NCI-H1105 (cell line): ENCODE results near the gene DDX54.
"Not testable (repeated sequence)": the region's sequence is repeated elsewhere in the genome, so short reads cannot be mapped to it uniquely, and the experiment has no call there.

Experiments used
- DNase-seq: peaks from one replicate; lab custom pipeline; 2025; lab: John Stamatoyannopoulos, UW

The DDX54 gene

GRCh38 chr12:113216027-113216426 lies 30.7 kb upstream of the DDX54 start:
- DNase-seq, result no peak

DNA sequence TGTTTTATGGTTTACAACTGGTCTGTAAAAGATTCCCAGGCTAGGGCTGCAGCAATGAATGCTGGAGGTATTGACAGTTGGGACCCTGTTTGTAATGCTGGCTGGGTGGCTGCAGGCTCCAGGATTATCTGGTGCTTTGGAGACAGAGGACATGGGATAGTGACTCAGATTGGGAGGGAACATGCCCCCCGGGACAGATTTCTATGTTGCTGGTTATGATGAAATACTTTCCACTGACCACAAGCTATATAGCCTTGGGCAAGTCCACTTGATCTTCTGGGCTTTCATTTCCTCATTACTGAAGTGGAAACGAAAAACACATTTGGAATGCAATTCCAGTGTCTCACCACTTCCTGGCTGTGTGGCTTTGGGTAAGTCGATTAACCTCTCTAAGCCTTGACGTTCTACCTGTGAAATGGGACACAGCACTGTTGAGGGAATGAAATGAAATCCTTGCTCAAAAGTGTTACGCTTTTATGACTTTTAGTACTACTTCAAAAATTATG lies 29.7 kb upstream of the DDX54 start:
- DNase-seq, result no peak

- DNase-seq, result no peak
Observed at GRCh38 chr12:113211160-113211559, 25.9 kb upstream of the DDX54 start.

GRCh38 chr12:113208041-113208934 lies 23.0 kb upstream of the DDX54 start:
- no peak for DNase-seq

DNA sequence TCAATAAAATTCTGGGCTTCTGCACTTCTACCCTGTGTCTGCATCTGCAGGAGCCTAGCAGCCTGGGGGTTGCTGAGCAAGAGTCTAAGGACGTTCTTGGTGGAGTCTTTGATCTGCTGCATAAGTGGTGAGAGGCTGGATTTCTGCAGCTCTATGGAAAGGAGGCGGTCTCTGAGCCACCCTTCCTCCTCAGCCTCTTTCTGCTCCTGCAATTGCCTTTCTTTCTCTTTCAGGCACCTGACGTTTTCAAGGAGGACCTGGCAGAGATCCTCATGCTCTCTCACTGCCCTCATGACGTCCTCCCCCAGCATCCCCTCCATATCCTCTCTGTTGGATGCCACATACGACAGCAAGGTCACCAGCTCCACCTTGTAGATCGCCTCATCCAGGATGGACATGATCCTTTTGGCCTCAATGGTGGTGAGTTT lies 22.3 kb upstream of the DDX54 start:
- DNase-seq, result no peak

DNA sequence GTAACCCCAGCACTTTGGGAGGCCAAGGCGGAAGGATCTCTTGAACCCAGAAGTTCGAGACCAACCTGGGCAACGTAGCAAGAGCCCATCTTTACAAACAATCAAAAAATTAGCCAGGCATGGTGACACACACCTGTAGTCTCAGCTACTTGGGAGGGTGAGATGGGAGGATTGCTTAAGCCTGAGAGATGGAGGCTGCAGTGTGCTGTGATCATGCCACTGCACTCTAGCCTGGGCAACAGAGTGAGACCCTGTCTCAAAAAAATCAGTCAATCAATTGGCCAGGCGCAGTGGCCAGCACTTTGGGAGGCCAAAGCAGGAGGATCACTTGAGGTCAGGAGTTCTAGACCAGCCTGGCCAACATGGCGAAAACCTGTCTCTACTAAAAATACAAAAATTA lies 21.5 kb upstream of the DDX54 start:
- DNase-seq, result not testable (repeated sequence)

- DNase-seq, result no peak
Observed at GRCh38 chr12:113204804-113205203, 19.5 kb upstream of the DDX54 start.

DNA sequence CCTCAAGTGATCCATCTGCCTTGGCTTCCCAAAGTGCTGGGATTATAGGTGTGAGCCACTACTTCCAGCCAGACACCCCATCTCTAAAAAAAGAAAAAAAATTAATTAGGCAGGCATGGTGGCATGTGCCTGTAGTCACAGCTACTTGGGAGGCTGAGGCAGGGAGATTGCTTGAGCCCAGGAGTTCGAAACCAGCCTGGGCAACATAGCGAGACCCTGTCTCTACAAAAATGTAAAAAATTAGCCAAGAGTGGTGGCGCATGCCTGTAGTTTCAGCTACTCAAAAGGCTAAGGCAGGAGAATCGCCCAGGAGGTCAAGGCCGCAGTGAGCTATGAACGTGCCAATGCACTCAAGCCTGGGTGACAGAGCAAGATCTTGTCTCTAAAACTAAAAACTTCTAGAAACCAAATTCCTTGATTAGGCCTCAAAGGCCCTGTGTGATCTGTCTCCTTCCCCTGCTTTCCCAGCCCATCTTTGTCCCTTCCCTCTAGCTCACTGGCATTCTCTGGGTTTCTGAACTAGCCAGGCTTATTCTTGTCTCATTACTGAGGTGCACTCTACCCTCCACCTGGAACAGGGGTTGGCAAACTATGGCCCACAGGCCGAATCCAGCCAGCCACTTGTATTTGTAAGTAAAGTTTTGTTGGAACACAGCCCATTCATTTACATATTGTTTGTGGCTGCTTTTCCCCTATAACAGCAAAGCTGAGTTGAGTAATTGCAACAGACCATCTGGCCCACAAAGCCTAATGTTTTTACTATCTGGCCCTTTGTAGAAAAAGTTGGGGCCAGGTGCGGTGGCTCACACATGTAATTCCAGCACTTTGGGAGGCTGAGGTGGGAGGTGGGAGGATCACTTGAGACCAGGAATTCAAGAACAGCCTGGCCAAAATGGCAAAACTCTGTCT lies 18.8 kb upstream of the DDX54 start:
- DNase-seq, result no peak

- DNase-seq, result no peak
Observed at GRCh38 chr12:113202300-113203075, 17.2 kb upstream of the DDX54 start.

DNA sequence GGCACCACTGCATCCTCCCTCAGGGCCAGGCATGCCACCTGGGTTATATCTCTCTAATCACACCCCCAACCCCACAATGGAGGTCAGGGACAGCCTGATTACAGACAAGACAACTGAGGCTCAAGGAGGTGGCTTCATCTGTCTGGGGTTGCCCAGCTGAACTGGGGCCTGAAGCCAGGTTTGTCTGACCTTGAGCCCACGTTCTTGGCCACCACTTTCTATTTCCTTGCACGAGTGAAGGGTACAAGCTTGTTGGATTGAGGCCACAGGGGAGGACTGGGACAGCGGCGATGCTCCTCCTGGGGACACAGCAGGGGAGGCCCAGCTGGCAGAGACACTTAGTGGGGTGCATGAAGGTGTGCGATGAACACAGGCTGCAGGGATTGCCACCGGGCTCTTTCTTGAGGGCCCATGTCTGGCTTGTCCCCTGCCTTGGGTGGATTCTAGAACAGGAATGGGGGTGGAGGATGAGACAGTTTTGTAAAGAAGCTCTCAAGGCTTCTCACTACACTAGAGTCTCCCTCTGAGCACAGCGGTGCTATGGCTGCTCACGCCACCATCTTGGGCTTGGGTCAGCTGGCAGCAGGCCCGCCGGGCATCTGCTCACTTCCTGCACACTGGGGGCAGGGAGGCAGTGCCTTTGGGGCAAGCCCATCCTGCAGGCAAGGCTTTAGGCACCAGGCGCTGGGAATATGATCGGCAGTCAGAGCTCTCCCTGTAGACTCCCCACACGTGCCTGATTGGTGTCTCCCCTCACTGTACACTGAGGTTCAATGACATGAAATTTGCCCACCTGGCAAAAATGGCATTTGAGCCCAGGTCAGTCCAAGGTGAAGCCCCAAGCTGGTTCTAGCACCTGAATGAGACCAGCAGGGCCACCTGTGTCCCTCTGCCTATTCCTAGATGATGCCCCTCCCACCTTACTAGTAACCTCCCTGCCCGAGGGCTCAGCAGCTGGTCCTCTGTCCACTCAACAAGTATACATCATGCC lies 16.2 kb upstream of the DDX54 start:
- no peak for DNase-seq

DNA sequence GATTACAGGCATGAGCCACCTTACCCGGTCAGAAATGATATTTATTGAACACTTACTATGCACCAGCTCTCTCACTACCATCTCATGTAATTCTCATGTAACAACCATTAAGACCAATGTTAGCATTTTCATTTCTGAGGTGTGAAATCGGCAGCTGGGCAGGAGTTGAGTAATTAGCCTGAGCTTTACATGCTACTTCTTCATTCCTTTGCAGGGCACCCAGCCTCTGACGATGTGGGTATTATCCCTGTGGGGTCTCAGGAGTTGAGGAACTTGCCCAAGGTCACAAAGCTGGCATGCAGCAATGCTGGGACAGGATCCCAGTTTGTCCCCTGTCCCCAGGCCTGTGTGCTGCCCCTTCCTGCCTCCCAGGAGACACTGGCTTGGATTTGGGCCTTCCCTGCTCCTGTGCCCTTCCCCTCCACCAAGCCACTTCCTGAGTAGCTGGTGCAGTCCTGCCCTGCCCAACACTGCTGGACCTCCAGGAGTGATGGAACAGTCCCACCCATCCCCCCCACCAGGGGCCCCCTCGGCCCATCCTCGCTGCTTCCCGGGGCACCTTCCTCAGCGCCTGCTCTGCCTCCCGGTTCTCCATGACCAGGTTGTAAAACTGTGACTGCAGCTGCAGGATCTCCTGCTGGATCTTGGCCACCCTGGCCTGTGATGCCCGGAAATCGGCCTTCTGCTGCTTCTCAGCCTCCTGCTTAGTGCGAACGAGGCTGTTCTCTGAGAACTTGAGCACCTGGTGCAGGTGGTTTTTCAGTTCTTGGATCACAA lies 14.9 kb upstream of the DDX54 start:
- no peak for DNase-seq

DNA sequence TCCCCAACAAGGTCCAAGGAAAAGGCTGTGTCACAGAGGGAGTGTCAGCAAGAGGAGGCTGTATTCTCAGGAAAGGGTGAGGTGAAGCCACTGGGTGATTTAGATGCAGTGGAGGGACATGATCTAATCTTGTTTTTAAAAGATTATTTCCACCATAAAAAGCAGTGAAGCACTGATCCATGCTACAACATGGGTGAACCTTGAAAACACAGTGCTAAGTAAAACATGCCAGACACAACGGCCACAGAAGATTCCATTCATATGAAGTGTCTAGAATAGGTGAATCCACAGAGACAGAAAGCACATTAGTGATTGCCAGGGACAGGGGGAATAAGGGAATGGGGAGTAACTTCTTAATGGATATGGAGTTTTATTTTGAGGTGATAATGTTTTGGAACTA lies 13.0 kb upstream of the DDX54 start:
- no peak for DNase-seq

DNA sequence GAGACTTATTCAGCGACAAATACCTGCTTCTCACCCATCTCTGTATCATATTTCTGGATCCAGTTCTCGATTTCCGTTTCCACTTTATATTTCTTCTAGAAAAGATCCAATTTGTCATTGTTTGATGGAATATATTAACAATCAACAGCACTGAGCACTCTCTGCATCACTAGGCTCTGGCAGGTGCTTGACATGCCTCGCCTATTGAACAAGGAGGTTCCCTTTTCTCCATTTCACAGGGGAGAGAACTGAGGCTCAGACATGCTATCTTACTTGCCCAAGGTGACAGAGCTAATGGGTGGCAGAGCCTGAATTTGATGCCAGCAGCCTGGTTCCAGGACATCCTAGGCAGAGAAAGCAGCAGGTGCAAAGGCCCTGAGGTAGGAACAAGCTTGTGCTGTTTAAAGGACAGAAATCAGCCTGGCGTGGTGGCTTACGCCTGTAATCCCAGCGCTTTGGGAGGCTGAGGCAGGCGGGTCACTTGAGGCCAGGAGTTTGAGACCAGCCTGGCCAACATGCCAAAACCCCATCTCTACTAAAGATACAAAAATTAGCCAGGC lies 12.3 kb upstream of the DDX54 start:
- DNase-seq, result no peak

GRCh38 chr12:113196990-113197389 lies 11.7 kb upstream of the DDX54 start:
- peak; percentile 34 for DNase-seq

- DNase-seq, result no peak
Observed at GRCh38 chr12:113196582-113196981, 11.3 kb upstream of the DDX54 start.

DNA sequence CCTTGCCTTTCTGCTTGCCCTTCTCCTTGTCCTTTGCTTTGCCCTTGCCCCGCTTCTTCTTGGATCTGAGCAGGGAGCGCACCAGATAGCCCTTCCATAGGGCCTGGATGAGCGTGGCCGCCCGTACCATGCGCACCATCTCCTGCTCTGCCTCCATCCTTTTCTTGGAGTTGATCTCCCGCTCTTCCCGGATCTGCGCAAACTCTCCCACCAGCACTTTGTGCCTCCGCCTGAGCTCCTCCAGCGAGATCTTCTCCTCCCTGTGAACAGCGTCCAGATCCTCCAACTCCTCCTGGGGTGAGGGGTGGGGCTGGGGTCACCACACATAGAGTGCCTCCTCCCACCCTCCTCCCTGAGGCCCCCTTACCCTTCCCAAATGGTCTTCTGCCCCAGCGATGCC lies 10.3 kb upstream of the DDX54 start:
- DNase-seq, result no peak

DNA sequence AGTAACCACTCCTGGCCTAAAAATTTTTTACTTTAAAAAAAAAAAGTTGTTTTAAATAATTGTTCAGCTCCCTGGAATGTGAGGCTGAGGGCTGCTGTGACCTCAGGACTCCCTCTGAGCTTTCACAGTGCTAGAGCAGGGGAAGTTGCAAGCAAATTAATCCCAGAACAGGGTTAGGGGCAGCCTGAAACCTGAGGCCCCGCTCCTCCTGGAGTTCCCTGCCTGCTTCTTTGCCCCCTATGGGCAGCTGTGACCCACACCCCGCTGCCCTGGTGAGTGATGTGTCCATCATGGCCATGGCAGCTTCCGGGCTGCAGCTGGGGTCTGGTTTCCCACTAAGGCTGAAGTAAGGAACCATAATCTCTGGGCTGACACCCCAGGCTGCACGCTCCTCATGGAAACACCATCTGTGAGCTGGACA lies 9.7 kb upstream of the DDX54 start:
- no peak for DNase-seq

DNA sequence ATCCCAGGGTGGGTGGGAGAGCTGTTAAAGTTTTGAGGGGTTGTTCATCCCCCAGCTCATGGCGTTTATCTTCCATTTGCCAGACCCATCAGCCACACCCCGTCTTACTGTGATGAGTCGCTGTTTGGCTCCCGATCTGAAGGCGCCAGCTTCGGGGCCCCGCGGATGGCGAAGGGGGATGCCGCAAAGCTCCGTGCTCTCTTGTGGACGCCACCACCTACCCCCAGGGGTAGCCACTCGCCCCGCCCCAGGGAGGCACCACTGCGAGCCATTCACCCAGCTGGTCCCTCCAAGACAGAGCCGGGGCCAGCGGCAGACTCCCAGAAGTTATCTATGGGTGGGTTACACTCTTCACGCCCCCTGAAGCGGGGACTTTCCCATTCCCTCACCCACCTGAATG lies 5.9 kb upstream of the DDX54 start:
- no peak for DNase-seq

GRCh38 chr12:113190761-113191160 lies 5.5 kb upstream of the DDX54 start:
- DNase-seq, result no peak

- DNase-seq, result no peak
Observed at GRCh38 chr12:113189361-113189760, 4.1 kb upstream of the DDX54 start.
